HG03571 (cell line): Measurements from ENCODE around the gene YPEL4.

Experiments
- ATAC-seq: cut with Tn5 transposase; IDR thresholded peaks from one replicate; pipeline ENCODE4 v1.9.1; 2021; ENCODE audit not compliant: unreplicated experiment

Gene YPEL4

GRCh38 chr11:57634311-57634710 is 15.4 kb downstream of the YPEL4 start:
- no peak for ATAC-seq

GRCh38 chr11:57633394-57634070 is 16.2 kb downstream of the YPEL4 start:
- ATAC-seq: no peak

GRCh38 chr11:57632116-57632515 is 17.6 kb downstream of the YPEL4 start:
- ATAC-seq: no peak

- ATAC-seq: no peak
Measured at GRCh38 chr11:57630171-57630570, 19.5 kb downstream of the YPEL4 start.

- no peak for ATAC-seq
Measured at GRCh38 chr11:57626895-57627294, 22.8 kb downstream of the YPEL4 start.

GRCh38 chr11:57624864-57625263 is 24.8 kb downstream of the YPEL4 start:
- no peak for ATAC-seq

- no peak for ATAC-seq
Measured at GRCh38 chr11:57622263-57622662, 27.4 kb downstream of the YPEL4 start.

- ATAC-seq: no peak
Measured at GRCh38 chr11:57620467-57620866, 29.2 kb downstream of the YPEL4 start.

GRCh38 chr11:57619331-57619730 is 30.4 kb downstream of the YPEL4 start:
- ATAC-seq: no peak

- ATAC-seq: no peak
Measured at GRCh38 chr11:57618438-57618837, 31.3 kb downstream of the YPEL4 start.

GRCh38 chr11:57616595-57616994 is 33.1 kb downstream of the YPEL4 start:
- no peak for ATAC-seq

- no peak for ATAC-seq
Measured at GRCh38 chr11:57615308-57615707, 34.4 kb downstream of the YPEL4 start.

- ATAC-seq: no peak
Measured at GRCh38 chr11:57614234-57614772, 35.4 kb downstream of the YPEL4 start.

GRCh38 chr11:57610170-57610569 is 39.5 kb downstream of the YPEL4 start:
- ATAC-seq: no peak

GRCh38 chr11:57605028-57605420 is 44.7 kb downstream of the YPEL4 start:
- no peak for ATAC-seq

- ATAC-seq: no peak
Measured at GRCh38 chr11:57604296-57605027, 45.2 kb downstream of the YPEL4 start.

- no peak for ATAC-seq
Measured at GRCh38 chr11:57601297-57601696, 48.4 kb downstream of the YPEL4 start.

GRCh38 chr11:57599381-57599780 is 50.3 kb downstream of the YPEL4 start:
- no peak for ATAC-seq

- ATAC-seq: no peak
Measured at GRCh38 chr11:57598831-57599155, 50.9 kb downstream of the YPEL4 start.

- ATAC-seq: no peak
Measured at GRCh38 chr11:57597916-57598830, 51.5 kb downstream of the YPEL4 start.

- no peak for ATAC-seq
Measured at GRCh38 chr11:57597461-57597915, 52.2 kb downstream of the YPEL4 start, which contains the start of gene SERPING1. TSS of gene SERPING1 (plus strand) at chr11:57597685. CDS start at chr11:57598271, 586 bp downstream.
